Activated gamma-delta T cell (primary cell): ENCODE data around the gene C1orf216.
"Not testable (repeated sequence)": the region's sequence is repeated elsewhere in the genome, so short reads cannot be mapped to it uniquely, and the experiment has no call there.

ENCODE experiments used
- DNase-seq: peaks from one replicate; lab custom pipeline; 2025; lab: John Stamatoyannopoulos, UW

The C1orf216 gene

DNA sequence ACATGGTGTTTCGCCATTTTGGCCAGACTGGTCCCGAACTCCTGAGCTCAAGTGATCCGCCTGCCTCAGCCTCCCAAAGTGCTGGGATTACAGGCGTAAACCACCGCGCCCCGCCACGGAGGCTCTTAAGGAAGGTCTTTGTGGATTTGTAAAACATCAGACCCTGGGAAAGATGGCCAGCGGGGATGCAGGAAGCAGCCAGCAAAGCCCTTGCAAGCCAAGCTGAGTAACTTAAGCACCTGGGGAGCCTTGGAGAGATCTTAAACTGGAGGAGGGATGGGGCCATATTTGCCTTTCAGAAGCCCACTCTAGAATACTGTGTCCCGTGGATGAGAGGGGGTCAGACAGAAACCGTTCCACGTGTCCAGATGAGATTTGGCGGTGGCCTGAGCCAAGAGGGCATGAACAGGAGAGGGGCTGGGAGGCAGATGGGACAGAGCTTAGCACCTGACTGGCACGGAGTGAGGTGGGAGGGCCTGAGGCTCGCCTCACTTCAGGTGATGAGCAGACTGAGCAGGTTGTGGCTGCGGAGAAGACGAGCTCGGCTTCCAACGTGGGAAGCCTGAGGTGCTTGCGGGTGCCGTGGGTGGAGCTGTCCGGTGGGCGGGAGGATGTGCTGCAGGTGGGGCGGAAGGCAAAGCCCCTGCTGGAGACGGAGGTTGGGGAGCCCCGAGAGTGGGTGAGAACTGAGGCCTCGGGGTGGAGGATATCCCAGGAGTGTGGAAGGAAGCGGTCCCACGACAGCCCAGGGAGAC, 11.7 kb downstream of the C1orf216 start:
- peak; percentile 37 for DNase-seq

GRCh38 chr1:35702508-35702907, 16.2 kb downstream of the C1orf216 start:
- DNase-seq, result no peak

GRCh38 chr1:35699152-35699551, 19.5 kb downstream of the C1orf216 start:
- not testable (repeated sequence) for DNase-seq

- no peak for DNase-seq
Measured at GRCh38 chr1:35692317-35692716, 26.4 kb downstream of the C1orf216 start.

DNA sequence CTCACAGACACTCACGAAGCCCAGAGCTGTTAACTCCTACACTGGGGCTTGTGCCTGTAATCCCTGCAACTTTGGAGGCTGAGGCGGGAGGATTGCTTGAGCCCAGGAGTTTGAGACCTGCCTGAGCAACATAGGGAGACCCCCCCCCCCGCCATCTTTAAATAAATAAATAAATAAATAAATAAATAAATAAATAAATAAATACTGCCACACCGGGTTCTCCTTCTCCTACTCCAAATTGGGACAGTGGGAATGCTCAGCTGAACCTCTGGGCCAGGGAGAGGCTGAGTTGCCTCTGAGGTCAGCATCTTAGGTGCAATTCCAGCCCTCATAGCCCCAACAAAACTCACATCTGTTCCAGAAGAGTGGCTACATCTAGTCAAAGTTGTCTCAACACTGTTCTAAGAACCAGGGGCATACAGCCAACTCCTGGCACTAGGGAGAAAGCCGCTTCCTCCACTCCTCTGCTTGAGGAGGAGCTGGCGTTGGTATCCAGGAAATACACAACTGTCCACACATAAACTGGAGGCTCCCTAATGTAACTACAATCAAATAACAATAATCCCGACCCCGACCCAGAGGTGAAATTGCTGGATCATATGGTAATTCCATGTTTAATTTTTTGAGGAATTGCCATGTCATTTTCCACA, 27.0 kb downstream of the C1orf216 start:
- no peak for DNase-seq

DNA sequence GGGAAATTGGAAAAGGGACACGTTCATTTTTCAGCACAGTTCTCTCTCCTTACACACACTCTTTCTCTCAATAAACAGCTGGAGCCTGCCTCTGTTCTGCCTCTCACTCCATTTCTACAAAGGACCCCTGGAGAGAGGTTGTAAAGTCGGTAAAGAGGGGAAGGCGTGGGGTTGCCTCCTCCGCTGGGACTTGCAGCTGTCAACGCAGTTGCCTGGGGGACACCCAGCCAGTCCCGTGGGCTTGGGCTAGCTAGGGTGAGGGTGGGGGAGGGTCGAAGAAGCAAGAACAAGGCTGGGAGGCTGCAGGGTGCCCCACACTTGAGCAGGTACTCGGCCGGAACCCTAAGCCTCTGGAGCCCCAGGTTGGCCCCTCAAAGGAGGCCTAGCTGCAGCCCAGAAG, 27.6 kb downstream of the C1orf216 start:
- DNase-seq, result no peak

GRCh38 chr1:35690103-35690502, 28.6 kb downstream of the C1orf216 start:
- DNase-seq, result not testable (repeated sequence)

DNA sequence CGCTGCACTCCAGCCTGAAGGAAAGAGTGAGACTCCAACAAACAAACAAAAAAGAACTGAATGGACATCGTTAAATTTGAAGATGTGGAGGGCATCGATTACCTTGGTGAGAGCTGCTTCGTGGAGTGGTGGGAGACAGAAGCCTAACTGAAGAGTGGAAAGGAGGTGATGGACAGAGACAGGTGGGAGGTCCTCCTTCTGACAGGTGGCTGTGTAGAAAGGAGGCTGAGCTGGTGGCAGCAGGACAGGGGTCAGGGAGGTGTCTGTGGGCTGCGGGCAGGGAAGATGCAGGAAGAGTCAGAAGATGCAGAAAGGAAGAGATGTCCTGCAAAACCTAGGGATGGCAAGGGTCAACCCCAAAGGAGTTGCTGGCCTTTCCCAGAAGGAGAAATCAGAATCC, 30.5 kb downstream of the C1orf216 start:
- DNase-seq, result no peak

GRCh38 chr1:35683012-35683411, 35.7 kb downstream of the C1orf216 start:
- no peak for DNase-seq

DNA sequence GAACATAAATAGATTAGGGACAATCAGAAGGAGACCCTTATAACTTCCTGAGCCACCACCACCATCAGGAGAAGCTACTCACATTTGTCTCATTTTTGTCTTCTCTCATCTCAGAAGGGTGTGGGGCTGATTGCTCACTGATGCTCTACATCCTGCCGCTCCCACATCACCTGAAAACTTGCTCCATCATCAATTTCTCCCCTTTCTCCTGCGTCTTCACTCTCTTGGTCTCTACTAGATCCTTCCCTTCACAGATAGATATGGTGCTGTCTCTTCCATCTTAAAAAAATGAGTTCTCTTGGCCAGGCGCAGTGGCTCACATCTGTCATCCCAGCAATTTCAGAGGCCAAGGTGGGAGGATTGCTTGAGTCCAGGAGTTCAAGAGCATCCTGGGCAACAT, 38.4 kb downstream of the C1orf216 start:
- DNase-seq, result no peak

DNA sequence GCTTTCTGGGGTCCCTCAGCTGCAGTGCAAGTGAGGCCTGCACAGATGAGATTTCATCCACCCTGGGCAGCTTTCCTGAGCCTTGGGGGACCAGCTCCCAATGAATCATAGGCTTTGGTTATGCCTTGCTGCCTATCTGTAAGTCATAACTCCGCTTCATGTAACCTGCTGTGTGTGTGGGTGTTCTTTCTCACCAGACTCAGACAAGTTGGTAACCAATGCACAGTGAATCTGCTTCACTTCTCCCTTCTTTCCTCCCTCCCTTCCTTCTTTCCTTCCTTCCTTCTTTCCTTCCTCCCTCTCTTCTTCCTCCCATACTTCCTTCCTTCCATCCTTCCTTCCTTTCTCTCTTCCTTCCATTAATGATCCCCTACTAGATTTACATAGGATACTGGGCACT, 42.9 kb downstream of the C1orf216 start:
- DNase-seq, result no peak

DNA sequence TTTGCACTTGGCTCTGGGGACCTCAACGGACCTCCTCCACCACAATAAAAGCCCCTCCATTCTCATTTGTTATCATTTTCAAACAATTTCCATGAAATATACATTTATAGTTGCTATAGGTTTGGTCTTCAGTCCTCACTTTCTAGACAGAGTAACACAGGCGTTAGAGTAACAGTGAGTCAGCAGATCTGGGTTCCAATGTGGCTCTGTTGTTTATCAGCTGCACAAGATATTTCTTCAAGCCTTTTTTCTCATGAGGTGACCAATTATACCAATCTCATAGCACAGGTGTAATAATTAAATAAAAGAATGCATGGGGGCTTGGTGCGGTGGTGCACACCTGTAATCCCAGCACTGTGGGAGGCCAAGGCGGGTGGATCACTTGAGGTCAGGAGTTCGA, 44.6 kb downstream of the C1orf216 start:
- no peak for DNase-seq

DNA sequence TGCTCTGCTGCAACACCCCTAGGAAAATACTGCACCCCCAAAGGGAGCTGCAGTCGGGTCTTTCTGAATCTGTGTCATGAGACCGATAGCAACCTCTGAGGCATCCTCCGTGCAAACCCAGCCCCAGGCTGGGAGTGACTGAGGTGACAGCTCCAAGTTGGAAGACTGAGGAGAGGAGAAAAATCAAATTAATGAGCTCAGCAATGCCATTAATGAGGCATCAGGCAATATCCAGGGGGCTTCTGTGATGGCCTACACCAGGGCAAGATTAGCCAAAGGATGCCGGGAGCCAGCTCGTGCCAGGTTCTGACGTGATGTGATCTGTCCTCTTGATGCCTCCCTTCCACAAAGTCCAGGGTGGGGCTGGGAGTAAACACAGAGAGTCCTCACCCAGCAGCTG, 46.6 kb downstream of the C1orf216 start:
- DNase-seq, result no peak

DNA sequence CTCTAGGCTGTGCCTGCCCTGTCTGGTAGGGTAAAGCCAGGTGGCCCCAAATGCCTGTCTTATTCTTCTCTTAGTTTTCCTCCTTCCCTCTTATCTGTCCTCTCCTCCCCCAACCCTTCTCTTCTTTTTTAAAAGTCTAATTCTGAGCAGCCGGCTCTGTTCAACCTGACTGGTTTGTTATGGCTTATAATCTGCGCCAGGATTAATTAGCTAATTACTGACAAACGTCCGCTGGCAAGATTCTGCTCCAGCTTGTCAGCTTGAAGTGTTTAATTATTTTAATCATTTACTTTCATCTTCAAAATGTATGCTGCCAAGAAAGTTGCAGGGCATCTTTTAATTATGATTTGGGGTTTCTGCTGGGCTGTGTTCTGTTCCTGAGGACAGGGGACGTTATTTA, 50.2 kb downstream of the C1orf216 start:
- no peak for DNase-seq

GRCh38 chr1:35666916-35667315, 51.8 kb downstream of the C1orf216 start:
- DNase-seq, result no peak

DNA sequence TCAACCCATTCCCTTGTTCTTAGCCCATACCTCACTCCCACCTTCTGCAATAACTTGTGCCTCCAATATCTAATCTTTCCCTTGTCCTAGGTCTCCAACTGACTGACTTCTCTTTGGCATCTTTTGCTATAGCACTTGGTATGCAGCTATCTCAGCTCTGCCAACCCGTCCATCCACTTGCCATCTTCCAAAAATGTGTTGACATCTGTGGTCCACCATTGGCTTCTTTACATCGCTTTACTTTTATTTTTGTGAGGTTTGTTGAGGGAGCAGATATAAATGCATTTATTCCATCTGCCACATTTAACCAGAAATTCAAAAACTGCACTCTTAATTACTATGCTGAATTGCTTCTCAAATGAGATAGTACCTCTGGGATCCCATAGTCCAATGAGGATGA, 52.5 kb downstream of the C1orf216 start:
- no peak for DNase-seq
